NCI-H2227 treated with DMSO at 0.1 percent for 48 hours (cell line): ENCODE results near the gene OR52B2.
A peak's percentile ranks its signal among the peaks of the same experiment; 100 is the strongest.
"Not testable (repeated sequence)": the region's sequence is repeated elsewhere in the genome, so short reads cannot be mapped to it uniquely, and the experiment has no call there.

Source experiments
- DNase-seq: peaks from one replicate; lab custom pipeline; 2025; lab: John Stamatoyannopoulos, UW

OR52B2 gene

GRCh38 chr11:6152126-6152525 is 18.0 kb downstream of the OR52B2 start:
- DNase-seq = no peak

DNA sequence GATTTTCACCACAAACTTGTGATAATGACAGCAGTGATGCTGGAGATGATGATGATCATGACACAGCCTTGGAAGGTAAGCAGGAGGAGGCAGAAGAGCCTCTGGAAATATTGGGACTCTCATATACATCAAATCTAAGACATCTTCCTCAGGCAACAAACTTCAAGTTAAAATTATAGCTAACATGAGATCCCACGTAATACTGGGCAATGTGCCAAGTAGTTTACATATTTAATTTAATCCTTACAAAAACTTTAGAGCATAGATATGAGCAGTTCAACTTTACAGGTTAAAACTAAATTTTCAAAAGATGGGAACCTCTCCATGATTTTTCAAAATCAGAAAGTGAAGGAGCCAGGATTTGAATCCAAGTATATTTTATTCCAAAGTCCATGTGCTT is 19.0 kb downstream of the OR52B2 start:
- DNase-seq = no peak

DNA sequence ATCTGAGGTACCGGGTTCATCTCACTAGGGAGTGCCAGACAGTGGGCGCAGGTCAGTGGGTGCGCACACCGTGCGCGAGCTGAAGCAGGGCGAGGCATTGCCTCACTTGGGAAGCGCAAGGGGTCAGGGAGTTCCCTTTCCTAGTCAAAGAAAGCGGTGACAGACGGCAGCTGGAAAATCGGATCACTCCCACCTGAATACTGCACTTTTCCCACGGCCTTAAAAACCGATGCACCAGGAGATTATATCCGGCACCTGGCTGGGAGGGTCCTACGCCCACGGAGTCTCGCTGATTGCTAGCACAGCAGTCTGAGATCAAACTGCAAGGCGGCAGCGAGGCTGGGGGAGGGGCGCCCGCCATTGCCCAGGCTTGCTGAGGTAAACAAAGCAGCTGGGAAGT is 26.4 kb downstream of the OR52B2 start:
- peak; percentile 26 for DNase-seq

DNA sequence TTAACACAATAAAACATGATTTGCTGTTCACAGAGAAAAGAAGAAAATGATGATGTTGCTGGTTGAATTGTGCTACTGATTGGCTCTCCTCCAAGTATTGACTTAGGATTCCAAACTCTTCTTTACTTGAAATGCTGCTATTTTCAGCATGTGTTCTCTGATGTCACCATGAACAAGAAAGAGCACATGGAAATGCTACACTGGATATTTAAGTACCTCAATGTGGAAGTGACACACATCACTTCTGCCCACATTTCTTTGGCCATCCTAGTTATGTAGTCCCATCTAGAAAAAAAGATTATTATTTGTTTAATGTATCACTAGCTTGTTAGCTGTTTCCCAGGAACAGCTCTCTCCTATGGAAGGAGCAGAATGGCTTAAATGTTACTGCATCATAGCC is 27.2 kb downstream of the OR52B2 start:
- no peak for DNase-seq

GRCh38 chr11:6135936-6136335 is 34.2 kb downstream of the OR52B2 start:
- DNase-seq = not testable (repeated sequence)

GRCh38 chr11:6132431-6132830 is 37.7 kb downstream of the OR52B2 start:
- no peak for DNase-seq

- DNase-seq = no peak
Measured at GRCh38 chr11:6129635-6130034, 40.5 kb downstream of the OR52B2 start.

DNA sequence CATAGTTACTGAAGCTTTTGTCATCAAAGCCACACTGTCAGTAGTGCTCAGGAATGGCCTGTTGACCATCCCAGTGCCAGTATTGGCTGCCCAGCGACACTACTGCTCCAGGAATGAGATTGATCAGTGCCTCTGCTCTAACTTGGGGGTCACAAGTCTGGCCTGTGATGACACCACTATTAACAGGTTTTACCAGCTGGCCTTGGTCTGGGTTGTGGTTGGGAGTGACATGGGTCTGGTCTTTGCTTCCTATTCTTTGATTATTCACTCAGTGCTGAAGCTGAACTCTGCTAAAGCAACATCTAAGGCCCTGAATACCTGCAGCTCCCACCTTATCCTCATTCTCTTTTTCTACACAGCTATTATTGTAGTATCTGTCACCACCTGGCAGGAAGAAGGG is 41.1 kb downstream of the OR52B2 start:
- no peak for DNase-seq

DNA sequence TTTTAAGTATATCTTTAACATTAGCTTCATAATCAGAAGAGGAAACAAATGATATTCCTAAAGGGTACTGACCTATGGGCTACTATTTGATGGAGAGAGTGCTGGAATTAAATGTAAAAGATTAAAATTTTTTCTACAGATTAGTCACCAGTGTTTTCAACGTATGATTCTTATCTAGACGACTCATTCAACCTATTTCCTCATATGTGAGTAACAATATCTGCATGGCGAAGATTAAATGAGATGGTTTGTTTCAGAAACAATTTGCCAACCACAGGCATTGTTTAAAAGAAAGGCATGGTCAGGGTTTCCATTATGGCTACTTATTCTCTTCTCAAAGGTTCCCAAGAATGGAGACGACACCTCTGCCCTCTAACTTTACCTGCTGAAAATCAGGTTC is 42.2 kb downstream of the OR52B2 start:
- DNase-seq = no peak

DNA sequence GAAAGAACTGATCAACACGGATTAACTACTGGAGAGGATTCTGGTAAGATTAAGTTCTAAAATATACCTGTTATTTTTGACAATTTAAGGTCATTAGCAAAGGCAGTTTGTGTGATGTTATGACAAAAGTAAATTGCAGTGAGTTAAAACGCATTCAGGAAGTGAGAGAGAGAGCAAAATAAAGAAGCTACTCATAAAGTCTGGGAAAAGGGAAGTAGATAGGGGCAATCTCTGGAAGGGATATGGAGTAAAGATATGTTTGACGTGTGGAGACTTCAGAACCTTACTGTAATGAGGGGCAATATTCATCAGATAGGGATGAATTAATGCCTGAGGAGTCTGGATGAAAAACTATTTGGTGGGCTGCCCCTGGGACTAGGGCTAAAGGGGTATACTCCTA is 45.9 kb downstream of the OR52B2 start:
- no peak for DNase-seq
